ENCODE measurements around the gene CLDN12. TPM values are rescaled to one million over a fixed set of nuclear protein-coding genes. Genes with fewer than 3 reads are reported as not detected.

Gene CLDN12
- total and polyA plus RNA-seq, 2 of the 13 experiments (the other 11 are each of a cell fraction or from before 2014, with no cell fraction given) = 44.1 to 114 TPM

GRCh38 chr7:90409667-90410066 lies 6.4 kb downstream of the CLDN12 start (continued):
- TF ChIP-seq ZNF558 (CRISPR knock-in tag; IDR thresholded peaks at IDR 0.05; ENCODE audit: borderline replicate concordance) (no peak), ZBTB7A (CRISPR knock-in tag; IDR thresholded peaks at IDR 0.05) (no peak), ZBTB20 (CRISPR knock-in tag; IDR thresholded peaks at IDR 0.05; ENCODE audit: borderline replicate concordance, low read depth) (no peak), RBAK (CRISPR knock-in tag; IDR thresholded peaks at IDR 0.05) (no peak), HMGXB4 (CRISPR knock-in tag; IDR thresholded peaks at IDR 0.05; ENCODE audit: borderline replicate concordance in 1 of 2, low read depth in 1 of 2) (no peak), ZNF75D (CRISPR knock-in tag; IDR thresholded peaks at IDR 0.05; ENCODE audit: borderline replicate concordance) (no peak), CHD4 (IDR thresholded peaks at IDR 0.05; ENCODE audit: borderline replicate concordance, low read length) (no peak), HNRNPUL1 (IDR thresholded peaks at IDR 0.05; ENCODE audit: low read depth, low read length) (no peak), BATF2 (CRISPR knock-in tag; IDR thresholded peaks at IDR 0.05) (no peak), HMG20A (CRISPR knock-in tag; IDR thresholded peaks at IDR 0.05; ENCODE audit: borderline replicate concordance) (peak; percentile 40; the same call in 1 of the 2 replicates), PHF8 (CRISPR knock-in tag; IDR thresholded peaks at IDR 0.05) (no peak), ZNF468 (CRISPR knock-in tag; IDR thresholded peaks at IDR 0.05) (no peak), FOXO1 (CRISPR knock-in tag; IDR thresholded peaks at IDR 0.05) (peak; percentile 42; the same call in 1 of the 2 replicates), HOXA5 (CRISPR knock-in tag; IDR thresholded peaks at IDR 0.05) (no peak), ZNF569 (CRISPR knock-in tag; IDR thresholded peaks at IDR 0.05; ENCODE audit: borderline replicate concordance) (no peak), MYPOP (CRISPR knock-in tag; IDR thresholded peaks at IDR 0.05) (no peak), THAP11 (CRISPR knock-in tag; IDR thresholded peaks at IDR 0.05) (peak; percentile 30; the same call in 1 of the 2 replicates), HMG20B (CRISPR knock-in tag; conservative IDR thresholded peaks at IDR 0.05) (no peak), DZIP1 (CRISPR knock-in tag; IDR thresholded peaks at IDR 0.05) (no peak), ZNF768 (CRISPR knock-in tag; IDR thresholded peaks at IDR 0.05) (no peak)

All from HepG2 (cell line).